Ecto neural progenitor cell (in vitro differentiated cells): ENCODE measurements around the gene PDXDC1.
"Not testable (repeated sequence)": the region's sequence is repeated elsewhere in the genome, so short reads cannot be mapped to it uniquely, and the experiment has no call there.

ENCODE experiments used
- DNase-seq: peaks from one replicate; pipeline ENCODE4 v3.0.0-alpha.2; 2018; ENCODE audit warnings: low spot score

Gene PDXDC1

GRCh38 chr16:15037745-15038144 lies 62.9 kb downstream of the PDXDC1 start:
- no peak for DNase-seq

GRCh38 chr16:15038689-15039088 lies 63.9 kb downstream of the PDXDC1 start:
- no peak for DNase-seq

- DNase-seq, result no peak
Measured at GRCh38 chr16:15041271-15042004, 66.6 kb downstream of the PDXDC1 start.

GRCh38 chr16:15043344-15043743 lies 68.5 kb downstream of the PDXDC1 start:
- no peak for DNase-seq

GRCh38 chr16:15044286-15044685 lies 69.5 kb downstream of the PDXDC1 start:
- DNase-seq, result no peak

GRCh38 chr16:15045270-15045669 lies 70.4 kb downstream of the PDXDC1 start:
- DNase-seq, result not testable (repeated sequence)

GRCh38 chr16:15046692-15047376 lies 72.0 kb downstream of the PDXDC1 start:
- DNase-seq, result no peak

- no peak for DNase-seq
Measured at GRCh38 chr16:15049581-15050180, 74.9 kb downstream of the PDXDC1 start.

GRCh38 chr16:15050440-15050839 lies 75.6 kb downstream of the PDXDC1 start:
- not testable (repeated sequence) for DNase-seq

- DNase-seq, result no peak
Measured at GRCh38 chr16:15051387-15051951, 76.6 kb downstream of the PDXDC1 start.

- DNase-seq, result no peak
Measured at GRCh38 chr16:15052747-15053476, 78.1 kb downstream of the PDXDC1 start.

GRCh38 chr16:15053904-15054303 lies 79.1 kb downstream of the PDXDC1 start:
- DNase-seq, result no peak

- DNase-seq, result no peak
Measured at GRCh38 chr16:15054357-15055140, 79.7 kb downstream of the PDXDC1 start.

- DNase-seq, result no peak
Measured at GRCh38 chr16:15055141-15056053, 80.6 kb downstream of the PDXDC1 start.

GRCh38 chr16:15057681-15058417 lies 83.0 kb downstream of the PDXDC1 start:
- DNase-seq, result no peak

- DNase-seq, result no peak
Measured at GRCh38 chr16:15059324-15059723, 84.5 kb downstream of the PDXDC1 start.

GRCh38 chr16:15062085-15062810 lies 87.4 kb downstream of the PDXDC1 start:
- not testable (repeated sequence) for DNase-seq

- not testable (repeated sequence) for DNase-seq
Measured at GRCh38 chr16:15065961-15066360, 91.1 kb downstream of the PDXDC1 start.

GRCh38 chr16:15066690-15067089 lies 91.9 kb downstream of the PDXDC1 start:
- not testable (repeated sequence) for DNase-seq
